Muscle of arm (tissue), 12 donors: ENCODE results near the gene SLC15A1. TPM values are rescaled to one million over a fixed set of nuclear protein-coding genes. Genes with fewer than 3 reads are reported as not detected.

Experiments
- DNase-seq: peaks from one replicate; pipeline ENCODE4 v3.0.0-alpha.2; 2013
- polyA plus RNA-seq, 12 donors: library from polyadenylated mRNA; unstranded; fragments of 120-200 nt; gene quantifications; one replicate each; pipeline ENCODE4 v1.2.1, GENCODE V29; 2013; ENCODE audit not compliant: insufficient read length in 12 of 12

Gene SLC15A1
- polyA plus RNA-seq, 12 donors = 0.05 to 31.5 (median 0.16) TPM; not detected in 3

DNA sequence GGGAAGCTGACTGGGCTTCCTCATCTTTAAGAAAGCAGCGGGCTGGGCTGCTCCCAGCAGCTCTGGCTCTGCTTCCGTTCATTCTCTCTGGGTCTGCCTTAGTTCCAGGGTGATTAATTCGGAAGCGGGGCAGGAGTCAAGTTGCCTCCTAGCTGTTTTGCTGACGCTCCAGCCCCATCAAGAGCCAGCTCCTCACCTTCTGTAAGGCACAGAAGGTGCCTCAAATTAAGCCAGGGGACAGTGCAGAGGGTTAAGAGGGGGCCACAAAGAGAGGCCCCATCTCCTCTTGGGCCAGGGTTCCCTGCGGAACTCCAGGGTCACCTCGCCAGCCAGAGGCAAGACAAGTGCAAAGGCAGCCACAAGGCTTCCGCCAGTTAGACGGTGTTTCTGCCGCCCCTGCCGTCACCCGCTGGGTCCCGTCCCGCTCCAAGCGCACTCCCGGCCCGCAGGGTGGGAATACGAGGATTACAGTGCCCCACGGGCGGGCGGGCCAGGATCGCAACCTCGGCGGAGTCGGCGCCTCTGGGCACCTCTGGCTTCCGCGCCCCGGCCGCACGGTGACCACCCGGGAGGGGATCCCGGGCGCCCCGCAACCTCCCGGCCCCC, 508 bp downstream of the SLC15A1 start:
- no peak for DNase-seq

DNA sequence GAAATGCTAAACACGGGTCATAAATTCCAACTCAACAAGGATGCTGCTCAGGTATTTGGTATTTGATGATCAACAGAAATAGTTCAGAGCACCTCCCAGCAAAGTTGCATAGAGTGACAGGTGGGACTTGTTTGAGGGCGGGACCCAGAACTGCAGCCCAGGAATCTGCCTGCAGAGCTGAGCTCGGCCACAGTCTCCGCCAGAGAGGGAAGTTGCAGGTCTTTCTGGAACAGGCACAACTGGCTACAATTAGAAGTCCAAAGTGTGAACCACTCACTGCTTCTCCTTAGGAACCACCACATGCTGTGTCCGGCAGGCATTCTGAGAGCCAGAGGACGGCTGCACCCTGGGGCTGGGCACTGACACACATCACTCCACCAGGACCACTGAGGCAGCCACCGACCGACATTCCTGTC, 1.1 kb downstream of the SLC15A1 start:
- no peak for DNase-seq

DNA sequence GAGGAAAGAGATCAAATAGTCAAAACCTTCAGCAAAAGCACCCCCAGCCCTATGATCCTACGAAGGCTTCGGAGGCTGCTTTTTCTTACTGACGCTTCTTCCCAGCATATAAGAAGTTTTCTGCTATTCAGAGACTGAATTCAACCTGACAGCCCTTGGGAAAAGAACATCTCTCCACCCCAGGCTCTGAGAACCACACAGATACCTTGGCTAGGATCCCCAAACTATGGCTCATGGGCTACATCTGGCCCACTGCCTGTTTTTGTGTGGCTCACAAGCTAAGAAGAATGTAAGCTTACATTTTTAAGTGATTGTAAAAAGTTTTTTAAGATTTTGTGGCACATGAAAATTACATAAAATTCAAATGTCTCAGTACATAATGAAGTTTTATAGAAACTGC, 3.0 kb downstream of the SLC15A1 start:
- DNase-seq = no peak

DNA sequence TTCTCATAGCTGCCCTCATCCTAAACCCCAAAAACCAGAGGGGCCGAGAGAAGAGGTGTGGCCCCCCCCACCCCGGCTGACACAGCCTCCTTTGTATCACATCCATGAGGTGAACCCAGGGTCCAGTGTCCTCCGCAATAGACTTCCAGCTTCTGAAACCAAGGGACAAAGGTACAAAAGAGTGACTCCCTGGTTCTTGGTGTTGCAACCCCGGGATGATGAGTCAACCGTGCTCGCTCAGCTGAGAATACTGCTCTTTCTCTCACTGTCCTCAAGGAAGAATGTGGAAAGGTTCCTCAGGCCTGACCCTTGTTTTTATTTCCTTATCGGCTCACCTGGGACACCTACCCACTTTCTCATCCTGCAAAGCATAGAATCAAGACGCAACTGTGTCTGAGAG, 5.5 kb downstream of the SLC15A1 start:
- DNase-seq = no peak

DNA sequence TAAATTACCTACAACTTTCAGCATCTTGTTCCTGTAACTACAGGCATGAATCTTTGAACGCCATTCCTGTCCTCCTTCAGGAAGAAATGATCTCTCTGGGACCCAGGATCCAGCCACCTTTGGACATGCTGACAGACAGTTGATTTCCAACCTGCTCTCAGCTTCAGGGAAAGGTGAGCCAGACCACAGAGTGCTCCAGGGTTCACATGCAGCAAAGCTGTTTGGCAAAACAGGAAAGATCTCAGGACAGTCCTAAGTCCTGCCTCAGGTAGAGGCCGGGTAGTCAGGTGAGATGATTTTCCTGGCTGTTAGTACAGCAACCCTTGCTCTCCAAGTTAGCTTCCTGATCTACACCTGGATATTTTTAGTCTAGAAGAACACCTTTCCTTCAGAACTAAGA, 9.1 kb downstream of the SLC15A1 start:
- DNase-seq = no peak

DNA sequence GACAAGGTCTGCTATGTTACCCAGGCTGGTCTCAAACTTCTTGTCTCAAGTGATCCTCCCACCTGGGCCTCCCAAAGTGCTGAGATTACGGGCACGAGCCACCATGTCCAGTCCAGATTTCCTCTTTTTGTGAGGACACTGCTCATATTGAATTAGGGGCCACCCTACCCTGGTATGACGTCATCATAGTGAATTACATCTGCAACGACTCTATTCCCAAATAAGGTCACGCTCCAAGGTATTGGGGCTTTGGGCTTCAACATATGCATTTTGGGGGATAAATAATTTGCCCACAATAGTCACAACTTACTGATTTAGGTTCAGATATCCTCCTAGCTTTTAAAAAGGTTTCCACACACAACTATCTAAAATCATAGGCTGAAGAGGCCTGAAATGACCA, 9.5 kb downstream of the SLC15A1 start:
- no peak for DNase-seq

DNA sequence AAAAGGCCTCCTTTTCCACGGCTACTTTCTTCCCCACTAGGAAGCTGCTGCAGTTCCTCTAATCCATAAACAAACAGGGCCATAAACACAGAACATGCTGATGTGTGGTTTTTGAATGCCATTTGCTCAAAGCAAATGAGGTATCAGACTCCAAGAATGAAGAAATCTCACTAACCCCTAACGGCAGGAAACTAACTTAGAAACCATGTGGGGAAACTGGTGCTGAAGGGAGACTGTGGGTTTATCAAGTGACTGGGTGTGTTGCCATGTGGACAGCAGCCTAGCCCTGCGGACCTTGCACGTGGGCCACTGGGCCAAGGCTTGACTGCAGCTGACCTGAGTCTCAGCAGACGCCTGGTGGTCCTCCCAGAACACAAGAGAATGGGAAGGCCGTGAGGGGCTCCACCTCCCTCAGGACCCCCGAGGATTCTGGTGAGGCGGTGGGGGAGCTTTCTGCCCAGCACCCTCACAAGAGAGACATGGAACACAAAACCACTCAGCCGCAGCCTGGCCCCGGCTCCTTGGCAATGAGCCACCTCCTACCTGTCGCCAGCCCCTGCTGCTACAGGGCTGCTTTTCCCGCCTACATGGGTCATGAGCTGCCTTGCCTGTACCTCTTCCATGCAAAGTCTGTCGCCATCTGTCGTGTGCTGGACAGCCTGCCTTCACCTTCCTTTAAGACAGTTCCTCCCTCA, 10.6 kb downstream of the SLC15A1 start:
- no peak for DNase-seq

DNA sequence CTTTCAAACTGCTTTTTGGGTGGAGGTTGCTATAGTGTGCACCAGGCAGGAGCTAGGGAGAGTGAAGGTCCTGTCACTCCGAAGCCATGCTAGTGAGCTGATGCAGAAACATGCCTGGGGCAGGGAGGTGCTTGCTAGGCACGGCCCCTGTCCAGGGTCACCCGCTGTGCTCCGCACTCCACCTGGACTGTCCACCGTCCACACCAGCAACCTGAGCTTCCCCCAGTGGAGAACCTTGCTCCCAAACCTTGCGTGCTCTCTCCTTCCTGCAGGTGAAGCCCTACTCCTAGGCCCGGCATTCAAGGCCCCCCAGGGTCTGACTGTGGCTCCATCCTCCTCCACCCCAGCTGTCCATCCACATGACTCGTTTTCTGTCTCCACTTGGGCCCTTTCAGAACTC, 12.3 kb downstream of the SLC15A1 start:
- no peak for DNase-seq

DNA sequence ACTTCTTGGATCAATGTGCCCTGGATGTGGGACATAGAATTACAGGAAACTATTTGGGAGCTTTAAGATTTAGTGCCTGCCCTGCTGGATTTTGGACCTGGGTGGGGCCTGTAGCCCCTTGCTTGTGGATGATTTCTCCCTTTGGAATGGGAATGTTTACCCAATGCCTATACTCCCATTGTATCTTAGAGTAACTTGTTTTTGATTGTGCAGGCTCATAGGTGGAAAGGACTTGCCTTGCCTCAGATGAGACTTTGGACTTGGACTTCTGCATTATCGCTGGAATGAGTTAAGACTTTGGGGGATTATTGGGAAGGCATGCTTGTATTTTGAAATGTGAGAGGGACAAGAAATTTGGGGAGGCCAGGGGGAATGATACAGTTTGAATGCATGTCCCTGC, 13.5 kb downstream of the SLC15A1 start:
- no peak for DNase-seq

DNA sequence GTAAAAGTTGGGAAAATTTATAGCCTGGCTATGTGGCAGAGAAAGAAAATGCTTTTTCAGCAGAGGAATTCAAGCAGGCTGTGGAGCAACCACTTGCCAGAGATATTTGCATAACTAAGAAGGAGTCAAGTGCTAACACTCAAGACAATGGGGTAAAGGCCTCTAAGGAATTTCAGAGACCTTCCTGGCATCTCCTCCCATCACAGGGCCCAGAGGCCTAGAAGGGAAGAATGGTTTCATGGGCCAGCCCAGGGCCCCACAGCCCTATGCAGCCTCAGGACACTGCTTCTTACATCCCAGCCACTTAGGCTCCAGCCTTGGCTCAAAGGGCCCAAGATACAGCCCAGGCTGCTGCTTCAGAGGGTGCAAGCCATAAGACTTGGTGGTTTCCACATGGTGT, 14.3 kb downstream of the SLC15A1 start:
- no peak for DNase-seq

DNA sequence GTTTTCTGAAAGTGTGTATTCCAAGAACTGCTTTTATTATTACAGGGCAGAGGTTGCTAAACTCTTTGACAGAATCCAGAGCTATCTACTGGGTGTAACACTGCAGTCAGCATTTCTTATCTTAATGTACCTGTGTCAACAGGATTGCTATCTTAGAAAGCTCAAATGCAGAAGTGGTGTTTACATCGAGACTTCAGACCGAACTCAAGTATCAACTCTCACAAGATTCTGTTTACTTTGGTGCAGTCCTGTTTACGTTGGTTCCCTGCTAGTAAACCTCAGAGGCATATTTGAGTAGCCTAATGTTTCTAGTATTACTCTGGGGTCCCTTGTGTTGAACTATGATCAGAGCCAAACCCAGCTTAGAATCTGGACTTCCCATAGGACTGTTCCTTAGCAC, 20.5 kb downstream of the SLC15A1 start:
- no peak for DNase-seq

DNA sequence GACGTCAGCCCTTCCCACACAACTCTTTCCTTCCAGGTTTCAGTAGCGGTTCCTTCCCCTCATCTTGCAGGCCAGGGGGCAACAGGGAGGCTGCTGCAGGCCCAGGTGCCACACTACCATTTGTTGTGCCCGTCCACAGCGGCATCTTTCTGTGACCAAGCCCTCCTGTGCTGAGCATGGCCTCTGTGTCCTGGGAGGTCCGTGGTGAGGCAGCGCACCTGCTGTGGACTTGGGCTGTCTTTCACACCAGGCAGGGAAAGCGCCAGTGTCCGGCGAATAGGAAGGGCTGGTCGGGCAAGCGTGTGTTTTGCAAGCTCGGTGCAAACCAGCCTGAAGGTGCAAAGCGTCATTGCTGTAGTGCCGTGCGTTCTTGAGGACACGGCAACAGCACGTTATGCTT, 21.4 kb downstream of the SLC15A1 start:
- DNase-seq = no peak

DNA sequence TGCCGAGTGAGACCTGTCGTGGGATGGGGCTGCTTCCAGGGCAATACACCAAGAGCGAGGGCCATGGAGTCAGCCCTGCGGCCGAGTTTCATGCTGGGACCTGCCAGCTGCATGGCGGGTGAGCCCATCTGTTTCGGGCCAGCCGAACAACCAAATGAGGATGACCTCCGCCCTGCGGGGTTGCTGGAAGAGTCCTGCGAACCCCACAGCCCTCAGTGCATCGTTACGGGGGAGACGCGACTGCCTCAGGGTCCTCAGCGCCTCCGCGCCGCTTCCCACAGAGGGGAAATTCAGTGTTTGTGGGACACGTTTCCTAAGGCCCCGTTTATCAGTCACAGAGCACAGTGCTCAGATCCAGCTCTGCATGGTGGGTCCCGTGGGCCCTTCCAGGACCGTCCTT, 22.0 kb downstream of the SLC15A1 start:
- DNase-seq = no peak

DNA sequence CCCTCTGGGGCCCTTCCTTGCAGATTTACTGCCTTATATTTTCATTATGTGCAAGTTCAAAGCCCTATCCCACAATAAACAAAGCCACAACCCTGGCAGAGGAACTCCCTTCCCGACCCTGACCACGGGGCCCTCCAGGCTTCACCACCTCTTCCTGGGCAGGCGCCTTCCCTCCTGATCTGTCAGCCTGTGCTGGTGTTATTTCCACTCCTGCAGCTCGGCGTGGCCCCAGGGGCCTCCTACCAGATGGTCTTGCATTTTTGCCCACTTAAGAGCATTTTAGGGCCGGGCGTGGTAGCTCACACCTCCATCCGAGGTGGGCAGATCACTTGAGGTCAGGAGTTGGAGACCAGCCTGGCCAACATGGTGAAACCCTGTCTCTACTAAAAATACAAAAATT, 22.8 kb downstream of the SLC15A1 start:
- no peak for DNase-seq

DNA sequence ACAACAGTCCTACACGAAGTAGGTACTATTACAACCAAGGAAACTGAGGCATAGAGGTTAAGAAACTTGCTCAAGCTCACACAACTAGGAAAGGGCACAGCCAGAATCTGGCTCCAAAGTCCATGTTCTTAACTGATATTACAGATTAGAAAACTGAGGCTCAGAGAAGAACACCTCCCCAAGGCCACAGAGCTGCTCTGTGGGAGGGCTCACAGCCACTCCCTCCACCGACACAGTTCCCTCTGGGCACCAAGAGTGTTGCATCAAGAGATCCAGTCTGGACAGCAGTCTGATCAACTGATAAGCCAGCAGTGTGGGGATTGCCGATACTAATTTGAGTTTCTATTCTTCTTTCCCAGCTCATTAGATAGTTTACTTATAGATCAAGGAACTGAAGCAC, 29.5 kb downstream of the SLC15A1 start:
- DNase-seq = no peak

DNA sequence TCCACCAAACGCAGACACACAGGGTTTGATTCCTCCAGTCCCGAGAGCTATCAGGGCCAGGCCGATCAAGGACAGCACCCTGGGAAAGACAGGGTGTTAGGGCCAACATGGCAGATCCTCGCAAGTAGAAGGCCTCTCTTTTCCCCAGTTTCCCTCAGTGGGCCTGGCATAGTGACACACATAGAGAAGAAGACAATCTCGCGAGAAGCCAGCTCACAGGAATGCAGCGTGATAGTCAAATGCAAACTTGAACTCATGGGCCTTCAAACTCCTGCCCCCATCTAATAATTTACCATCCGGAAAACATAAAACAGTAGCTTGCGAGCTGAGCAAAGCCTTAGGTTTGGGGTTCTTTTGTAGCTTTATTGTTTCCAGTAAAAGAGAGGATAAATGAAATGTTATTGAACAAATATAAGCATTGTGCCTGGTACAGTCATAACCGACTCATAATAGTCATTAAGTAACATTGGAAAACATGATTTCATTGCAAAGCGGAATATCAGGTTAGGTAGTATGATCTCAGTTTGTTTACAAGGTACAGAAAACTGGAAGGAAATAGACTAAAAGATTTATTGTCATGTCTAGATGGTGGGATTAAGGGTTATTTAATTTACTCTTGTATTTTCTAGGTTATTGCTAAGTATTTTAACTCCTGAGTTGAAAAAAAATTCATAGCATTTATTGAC, 30.5 kb downstream of the SLC15A1 start:
- DNase-seq = no peak

DNA sequence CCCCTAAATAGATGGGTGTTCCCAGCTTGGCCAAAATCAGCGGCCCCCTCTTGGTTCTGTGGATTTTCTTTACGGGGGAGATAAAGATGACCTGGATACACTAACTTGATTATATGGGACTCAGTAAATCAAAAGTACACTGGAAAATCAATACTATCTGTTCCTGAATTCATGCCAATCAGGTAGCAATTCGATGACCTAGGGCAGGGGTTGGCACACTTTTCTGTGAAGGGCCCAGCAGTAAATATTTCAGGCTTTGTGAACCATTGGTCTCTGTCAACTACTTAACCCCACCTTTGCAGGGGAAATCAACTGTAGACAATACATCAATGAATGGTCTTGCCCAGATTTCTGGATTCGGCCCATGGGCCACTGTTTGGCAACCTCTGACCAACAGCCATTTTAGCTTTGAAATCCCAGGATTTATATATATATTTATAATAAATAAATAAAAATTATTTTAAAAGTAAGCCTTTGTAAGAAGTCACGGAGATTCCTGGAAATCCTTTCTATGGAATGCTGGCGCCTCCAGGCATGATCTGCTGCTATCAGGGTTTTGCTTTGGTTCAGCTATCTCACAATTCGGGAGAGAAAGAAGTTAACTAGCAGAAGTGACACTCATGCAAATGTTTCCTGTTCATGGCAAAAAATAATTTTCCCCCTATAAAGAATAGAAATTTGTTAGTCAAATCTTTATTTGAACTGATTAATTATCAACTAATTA, 32.8 kb downstream of the SLC15A1 start:
- DNase-seq = no peak

DNA sequence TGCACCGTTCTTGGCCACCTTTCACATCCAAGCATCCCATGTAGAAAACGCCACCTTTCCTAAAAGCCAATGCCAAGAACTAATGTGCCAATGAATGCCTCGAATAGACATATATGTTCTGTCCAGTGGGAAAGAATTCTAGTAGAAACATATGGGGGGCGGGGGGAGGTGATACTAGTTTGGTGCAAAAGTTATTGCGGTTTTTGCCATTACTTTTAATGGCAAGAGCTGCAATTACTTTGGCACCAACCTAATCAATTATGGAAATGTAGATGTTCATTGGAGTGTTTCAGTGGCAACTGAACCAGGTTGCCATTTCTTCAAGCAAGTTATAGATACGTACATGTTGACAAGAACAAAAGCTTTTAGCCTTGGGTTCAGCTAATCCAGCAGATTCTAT, 34.6 kb downstream of the SLC15A1 start:
- DNase-seq = no peak

DNA sequence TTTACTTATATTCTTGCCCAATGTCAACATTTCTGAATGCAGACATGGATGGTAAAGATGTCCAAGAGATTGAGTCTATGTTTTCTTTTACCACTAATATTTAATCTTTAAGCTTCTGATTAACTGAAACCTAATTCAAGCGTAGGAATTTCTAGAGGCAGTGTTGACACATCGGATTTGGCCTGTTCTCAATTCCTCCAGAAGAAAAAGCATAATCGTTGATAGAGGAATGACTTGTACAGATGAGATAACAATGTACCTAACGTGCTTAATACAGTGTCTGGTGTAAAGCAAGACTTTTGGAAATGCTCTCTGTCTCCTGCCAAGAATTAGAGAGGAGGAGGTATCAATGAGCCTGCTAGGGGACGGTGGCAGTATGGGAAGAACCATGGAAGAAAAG, 35.2 kb downstream of the SLC15A1 start:
- no peak for DNase-seq

DNA sequence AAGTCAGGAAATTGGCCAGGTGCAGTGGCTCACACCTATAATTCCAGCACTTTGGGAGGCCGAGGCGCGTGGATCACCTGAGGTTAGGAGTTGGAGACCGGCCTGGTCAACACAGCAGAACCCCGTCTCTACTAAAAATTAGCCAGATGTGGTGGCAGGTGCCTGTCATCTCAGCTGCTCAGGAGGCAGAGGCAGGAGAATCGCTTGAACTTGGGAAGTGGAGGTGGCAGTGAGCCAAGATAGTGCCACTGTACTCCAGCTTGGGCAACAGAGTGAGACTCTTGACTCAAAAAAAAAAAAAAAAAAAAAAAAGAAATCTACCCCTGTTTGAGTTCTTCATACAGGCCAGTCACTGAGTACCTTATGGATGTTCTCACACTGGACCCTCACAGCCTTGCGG, 42.0 kb downstream of the SLC15A1 start:
- DNase-seq = no peak

DNA sequence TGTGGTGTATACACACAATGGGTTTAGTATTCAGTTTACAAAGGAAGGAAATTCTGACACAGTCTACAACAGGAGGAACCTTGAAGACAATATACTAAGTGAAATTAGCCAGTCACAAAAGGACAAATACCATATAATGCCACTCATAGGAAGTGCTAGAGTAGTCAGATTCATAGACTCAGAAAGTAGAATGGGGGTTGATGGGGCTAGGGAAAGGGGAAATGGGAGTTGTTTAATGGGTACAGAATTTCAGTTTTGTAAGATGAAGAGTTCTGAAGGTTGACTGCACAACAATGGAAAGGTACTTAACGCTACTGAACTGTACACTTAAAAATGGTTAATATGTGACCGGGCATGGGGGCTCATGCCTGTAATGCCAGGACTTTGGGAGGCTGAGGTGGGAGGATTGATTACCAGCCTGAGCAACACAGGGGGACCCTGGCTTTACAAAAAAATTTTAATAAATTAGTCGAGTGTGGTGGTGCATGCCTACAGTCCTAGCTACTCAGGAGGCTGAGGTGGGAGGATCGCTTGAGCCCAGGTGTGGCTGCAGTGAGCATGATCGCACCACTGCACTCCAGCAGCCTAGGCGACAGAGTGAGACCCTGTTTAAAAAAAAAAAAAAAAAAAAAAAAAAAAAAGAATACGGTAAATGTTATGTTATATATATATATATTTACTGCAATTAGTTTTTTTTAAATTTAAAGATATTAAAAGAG, 45.0 kb downstream of the SLC15A1 start:
- DNase-seq = no peak

DNA sequence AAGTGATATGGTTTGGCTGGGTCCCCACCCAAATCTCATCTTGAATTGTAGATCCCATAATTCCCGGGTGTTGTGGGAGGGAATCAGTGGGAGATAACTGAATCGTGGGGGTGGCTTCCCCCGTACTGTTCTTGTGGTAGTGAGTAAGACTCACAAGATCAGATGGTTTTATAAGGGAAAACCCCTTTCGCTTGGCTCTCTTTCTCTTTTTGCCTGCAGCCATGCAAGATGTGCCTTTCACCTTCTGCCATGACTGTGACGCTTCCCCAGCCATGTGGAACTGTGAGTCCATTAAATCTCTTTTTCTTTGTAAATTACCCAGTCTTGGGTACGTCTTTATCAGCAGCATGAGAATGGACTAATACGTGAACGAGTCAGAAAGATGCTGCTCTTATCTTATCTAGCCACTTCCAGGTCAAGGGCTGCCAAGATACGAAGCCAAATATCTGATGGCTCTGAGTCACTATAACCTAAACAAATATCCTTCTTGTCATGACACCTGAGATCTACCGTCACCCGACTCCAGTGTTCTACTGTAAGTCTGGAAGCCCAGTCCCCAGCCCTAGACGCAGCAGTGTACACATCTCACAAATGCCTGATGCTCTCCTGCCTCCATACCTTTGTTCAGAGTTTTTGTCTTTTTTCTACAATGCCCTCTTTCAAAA, 45.9 kb downstream of the SLC15A1 start:
- no peak for DNase-seq
